Hematopoietic multipotent progenitor cell treated with erythropoietin and hydrocortisone succinate and interleukin-3 and kit ligand, for 17 days (in vitro differentiated cells): ENCODE measurements around the gene ATG2A.

Experiments
- DNase-seq: peaks from one replicate; pipeline ENCODE4 v3.0.0-alpha.2; 2015; ENCODE audit warnings: low spot score

ATG2A gene

GRCh38 chr11:64902102-64902900 lies 14.7 kb downstream of the ATG2A start:
- DNase-seq = no peak

- no peak for DNase-seq
Measured at GRCh38 chr11:64900774-64901173, 16.2 kb downstream of the ATG2A start.

- DNase-seq = no peak
Measured at GRCh38 chr11:64900263-64900678, 16.7 kb downstream of the ATG2A start.

GRCh38 chr11:64898541-64898940 lies 18.5 kb downstream of the ATG2A start:
- DNase-seq = no peak

GRCh38 chr11:64898076-64898445 lies 18.9 kb downstream of the ATG2A start:
- no peak for DNase-seq

GRCh38 chr11:64897381-64898075 lies 19.5 kb downstream of the ATG2A start:
- no peak for DNase-seq

GRCh38 chr11:64896448-64897022 lies 20.5 kb downstream of the ATG2A start:
- DNase-seq = no peak

- DNase-seq = no peak
Measured at GRCh38 chr11:64894812-64895452, 22.1 kb downstream of the ATG2A start.

GRCh38 chr11:64894070-64894811 lies 22.8 kb downstream of the ATG2A start:
- peak; percentile 90 for DNase-seq

- DNase-seq = peak; percentile 23
Measured at GRCh38 chr11:64893194-64894069, 23.6 kb downstream of the ATG2A start.

GRCh38 chr11:64892838-64893193 lies 24.2 kb downstream of the ATG2A start:
- DNase-seq = no peak

GRCh38 chr11:64892411-64892831 lies 24.6 kb downstream of the ATG2A start:
- DNase-seq = no peak

GRCh38 chr11:64891880-64892279 lies 25.1 kb downstream of the ATG2A start:
- no peak for DNase-seq

- no peak for DNase-seq
Measured at GRCh38 chr11:64891215-64891848, 25.7 kb downstream of the ATG2A start.

- DNase-seq = peak; percentile 24
Measured at GRCh38 chr11:64890522-64890939, 26.5 kb downstream of the ATG2A start.

- DNase-seq = peak; percentile 91
Measured at GRCh38 chr11:64888729-64889511, 28.1 kb downstream of the ATG2A start.

GRCh38 chr11:64888406-64888728 lies 28.6 kb downstream of the ATG2A start:
- no peak for DNase-seq

- DNase-seq = peak; percentile 91
Measured at GRCh38 chr11:64887757-64888405, 29.1 kb downstream of the ATG2A start.

GRCh38 chr11:64887234-64887756 lies 29.7 kb downstream of the ATG2A start:
- no peak for DNase-seq
